ENCODE results near the gene TRIM63.

TRIM63 gene

GRCh38 chr1:26084844-26085243 is 17.4 kb upstream of the TRIM63 start:
- no peak for ATAC-seq
- DNase-seq, result no peak

- ATAC-seq (no peak), DNase-seq (no peak)
Measured at GRCh38 chr1:26084091-26084561, 16.7 kb upstream of the TRIM63 start.

- DNase-seq, result no peak
Measured at GRCh38 chr1:26083208-26083607, 15.8 kb upstream of the TRIM63 start.

DNA sequence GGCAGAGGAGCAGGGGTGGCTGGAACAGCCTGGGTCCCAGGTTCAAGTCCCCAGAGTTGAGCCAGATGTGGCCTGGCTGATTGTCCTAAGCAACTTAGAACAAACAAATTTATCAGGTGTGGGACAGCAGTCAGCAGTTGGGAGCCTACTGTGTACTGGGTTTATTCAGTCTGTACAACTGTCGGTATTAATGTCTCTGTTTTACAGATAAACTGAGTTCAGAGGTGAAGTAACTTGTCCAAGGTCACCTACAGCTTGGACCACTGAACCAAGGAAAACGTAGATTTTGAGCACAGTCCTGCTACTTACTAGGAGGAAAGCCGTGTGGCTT is 14.6 kb upstream of the TRIM63 start:
- no peak for ATAC-seq

More at GRCh38 chr1:26083208-26083607, 15.8 kb upstream of the TRIM63 start:
- no peak for ATAC-seq

GRCh38 chr1:26081267-26082019 is 14.0 kb upstream of the TRIM63 start:
- no peak for ATAC-seq
- DNase-seq, result no peak

More for the DNA sequence above, 14.6 kb upstream of the TRIM63 start:
- DNase-seq, result no peak

DNA sequence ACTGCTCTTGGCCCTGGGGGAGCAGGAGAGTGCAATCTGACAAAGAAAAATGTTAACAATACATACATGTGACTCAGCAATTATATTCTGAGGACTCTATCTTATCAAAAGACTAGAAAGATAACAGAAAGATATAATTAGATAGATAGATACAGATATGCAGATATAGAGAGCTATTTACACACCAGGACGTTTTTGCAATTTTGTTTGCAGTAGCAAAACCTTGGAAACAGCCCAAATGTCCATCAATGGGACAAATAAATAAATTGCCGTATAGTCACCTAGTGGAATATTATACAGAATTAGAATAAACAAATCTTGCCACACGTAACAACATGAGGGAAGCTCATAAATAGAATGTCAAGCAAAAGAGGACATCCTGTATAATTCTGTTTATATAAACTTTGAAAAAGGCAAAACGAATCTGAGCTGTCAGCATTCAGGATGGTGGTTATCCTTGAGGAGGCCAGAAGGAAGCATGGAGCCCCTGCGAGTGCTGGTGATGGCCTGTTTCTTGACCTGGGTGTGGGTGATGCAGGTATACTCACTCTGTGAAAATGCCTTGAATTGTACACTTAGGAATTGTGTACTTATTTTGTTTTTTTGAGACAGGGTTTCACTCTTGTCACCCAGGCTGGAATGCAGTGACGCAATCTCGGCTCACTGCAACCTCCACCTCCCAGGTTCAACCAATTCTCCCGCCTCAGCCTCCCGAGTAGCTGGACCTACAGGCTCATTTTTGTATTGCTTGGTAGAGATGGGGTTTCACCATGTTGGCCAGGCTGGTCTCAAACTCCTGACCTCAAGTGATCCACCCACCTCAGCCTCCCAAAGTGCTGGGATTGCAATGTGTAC is 12.8 kb upstream of the TRIM63 start:
- ATAC-seq, result no peak
- DNase-seq, result no peak

DNA sequence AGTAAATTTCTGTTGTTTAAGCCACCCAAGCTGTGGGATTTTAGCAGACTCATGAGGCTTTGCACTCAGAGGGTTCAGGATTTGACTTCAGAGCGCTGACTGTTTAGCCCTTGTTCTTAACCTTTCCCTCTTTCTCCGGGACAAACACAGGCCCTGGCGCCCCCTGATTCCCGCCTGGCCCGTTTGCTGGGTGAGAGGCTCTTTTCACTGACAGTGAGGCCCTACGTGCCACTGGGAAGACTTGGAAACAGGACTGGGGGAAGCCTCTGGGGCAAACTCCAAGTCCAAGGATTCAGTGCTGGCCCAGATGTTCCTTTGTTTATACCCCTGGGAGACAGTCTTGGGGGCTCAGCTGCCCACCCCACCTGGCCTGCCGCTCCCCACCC is 11.7 kb upstream of the TRIM63 start:
- no peak for DNase-seq
- no peak for ATAC-seq

DNA sequence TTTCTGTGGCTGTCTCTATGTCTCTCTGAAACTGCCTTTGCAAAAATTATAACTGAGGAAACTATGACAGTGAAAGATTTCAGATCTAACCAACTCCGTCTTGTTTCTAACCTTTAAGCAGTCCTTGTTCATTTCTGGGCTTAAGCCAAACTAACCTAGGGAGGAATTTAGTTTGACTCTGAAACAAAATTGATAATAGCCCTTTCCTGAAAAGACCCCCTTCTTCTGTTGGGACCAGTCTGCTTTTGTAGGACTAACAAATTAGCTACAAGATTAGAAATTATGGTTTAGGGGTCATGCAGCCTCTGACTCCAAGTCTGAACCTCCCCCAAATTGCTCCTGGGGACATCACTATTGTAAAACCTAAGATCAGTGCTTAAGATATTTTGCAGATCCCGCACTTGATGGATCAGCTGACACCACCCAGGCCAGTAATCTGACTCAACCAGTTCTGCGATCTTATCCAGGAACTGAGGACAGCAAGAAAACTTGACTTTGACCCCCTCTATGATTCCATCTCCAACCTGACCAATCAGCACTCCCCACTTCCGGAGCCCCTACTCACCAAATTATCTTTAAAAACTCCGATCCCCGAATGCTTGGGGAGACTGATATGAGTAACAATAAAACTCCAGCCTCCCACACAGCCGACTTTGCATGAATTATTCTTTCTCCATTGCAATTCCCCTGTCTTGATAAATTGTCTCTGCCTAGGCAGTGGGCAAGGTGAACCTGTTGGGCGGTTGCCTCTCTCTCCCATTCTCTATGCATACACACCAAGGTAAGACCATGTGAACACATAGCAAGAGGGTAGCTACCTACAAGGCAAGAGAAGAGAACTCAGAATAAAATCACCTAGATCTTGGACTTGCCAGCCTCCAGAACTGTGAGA is 11.1 kb upstream of the TRIM63 start:
- no peak for DNase-seq
- ATAC-seq, result no peak

DNA sequence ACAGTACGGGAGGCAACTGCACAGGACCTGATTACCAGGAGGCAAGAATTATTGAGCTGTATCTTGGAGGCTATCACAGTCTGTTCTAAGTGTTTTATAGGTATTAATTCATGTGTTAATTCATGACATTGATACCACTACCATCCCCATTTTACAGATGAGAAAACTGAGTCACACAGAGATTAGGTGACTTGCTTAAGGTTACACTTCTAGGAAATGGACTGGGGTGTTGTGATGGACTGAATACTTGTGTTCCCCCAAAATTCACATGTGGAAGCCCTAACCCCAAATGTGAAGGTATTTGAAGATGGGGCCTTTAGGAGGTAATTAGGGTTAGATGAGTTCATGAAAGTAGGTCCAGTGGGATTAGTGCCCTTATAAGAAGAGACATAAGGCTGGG is 10.1 kb upstream of the TRIM63 start:
- ATAC-seq (no peak), DNase-seq (no peak)

GRCh38 chr1:26075421-26076144 is 8.2 kb upstream of the TRIM63 start:
- DNase-seq (no peak), ATAC-seq (no peak)

GRCh38 chr1:26072305-26072704 is 4.9 kb upstream of the TRIM63 start:
- ATAC-seq, result no peak
- DNase-seq, result no peak

- DNase-seq (no peak), ATAC-seq (no peak)
Measured at GRCh38 chr1:26070963-26071342, 3.5 kb upstream of the TRIM63 start.

GRCh38 chr1:26070296-26070962 is 3.0 kb upstream of the TRIM63 start:
- DNase-seq, result no peak
- no peak for ATAC-seq

DNA sequence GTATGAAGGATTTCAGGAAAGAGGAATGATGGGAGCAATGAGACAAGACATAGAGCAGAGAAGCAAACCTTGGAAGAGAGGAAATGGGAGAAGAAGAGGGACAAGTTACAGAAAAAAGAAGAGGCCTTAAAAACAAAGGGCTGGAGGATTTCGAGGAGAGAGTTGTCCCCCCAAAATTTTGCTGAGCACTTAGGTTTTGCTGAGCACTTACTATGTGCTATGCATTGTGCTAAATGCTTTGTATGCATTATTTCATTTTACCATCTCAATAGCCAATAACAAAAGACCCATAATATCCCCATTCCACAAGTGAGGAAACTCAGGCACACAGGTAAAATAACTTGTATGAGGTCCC is 2.5 kb upstream of the TRIM63 start:
- no peak for ATAC-seq
- DNase-seq, result no peak

- no peak for DNase-seq
- no peak for ATAC-seq
Measured at GRCh38 chr1:26066857-26067256, 573 bp downstream of the TRIM63 start.

GRCh38 chr1:26066160-26066559 is 1.3 kb downstream of the TRIM63 start:
- ATAC-seq (no peak), DNase-seq (no peak)

GRCh38 chr1:26064553-26064952 is 2.9 kb downstream of the TRIM63 start:
- DNase-seq, result no peak
- no peak for ATAC-seq

DNA sequence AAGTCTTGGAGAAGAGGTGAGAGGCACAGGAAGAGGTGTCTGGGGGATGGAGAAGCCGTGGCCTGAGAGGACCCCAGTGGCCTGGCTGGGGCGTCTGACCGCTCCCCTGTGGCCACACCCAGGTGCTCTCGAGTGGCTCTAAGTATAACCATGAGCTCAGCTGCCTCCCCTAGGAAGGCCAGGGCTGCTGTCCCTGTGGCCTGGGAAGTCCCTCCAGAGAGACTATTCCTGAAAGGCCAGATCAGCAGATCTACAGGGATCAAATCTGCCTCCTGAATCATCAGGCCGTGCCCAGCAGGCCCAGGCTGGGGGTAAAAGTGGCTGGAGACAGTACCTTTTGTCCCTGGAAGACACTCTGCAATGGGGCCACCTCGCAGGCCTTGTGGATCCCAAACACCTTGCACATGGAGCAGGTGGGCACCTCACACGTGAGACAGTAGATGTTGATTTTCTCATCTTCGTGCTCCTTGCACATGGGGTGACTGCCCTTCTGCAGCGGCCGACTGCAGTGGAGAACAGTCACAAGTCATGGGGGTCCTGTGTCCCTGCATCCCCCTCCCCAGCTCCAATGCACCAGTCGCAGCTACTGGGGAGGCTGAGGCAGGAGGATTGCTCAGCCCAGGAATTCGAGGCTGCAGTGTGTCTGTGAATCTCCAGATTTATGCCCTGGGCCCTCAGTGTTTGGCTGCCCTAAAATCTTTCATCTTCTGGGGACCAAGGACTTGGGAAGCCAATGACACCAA is 6.4 kb downstream of the TRIM63 start:
- DNase-seq, result no peak
- ATAC-seq, result no peak

DNA sequence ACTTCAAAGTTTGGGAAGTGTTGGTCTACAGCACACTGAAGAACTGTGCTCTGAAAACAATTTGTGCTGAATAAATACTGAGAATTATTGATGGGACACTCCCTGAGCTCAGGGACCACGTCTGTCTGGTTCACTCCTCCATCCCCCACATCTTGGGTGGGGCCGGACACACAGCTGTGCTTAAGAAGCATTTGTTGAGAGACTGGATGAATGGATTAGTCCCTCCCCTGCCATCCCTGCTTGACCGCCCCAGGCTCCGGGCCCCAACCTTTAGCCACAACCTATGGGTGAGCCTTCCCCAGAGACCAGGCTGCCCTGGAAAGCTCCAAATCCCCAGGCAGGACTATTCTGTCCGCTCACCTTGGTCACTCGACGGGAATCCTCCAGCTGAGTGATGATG is 7.5 kb downstream of the TRIM63 start:
- DNase-seq (no peak), ATAC-seq (no peak)

- DNase-seq, result no peak
- no peak for ATAC-seq
Measured at GRCh38 chr1:26058052-26058595, 9.3 kb downstream of the TRIM63 start.

All from stimulated activated naive CD8-positive, alpha-beta T cell treated with anti-CD3 and anti-CD28 coated beads, Interleukin-15, Interleukin-2, amounts not matched to agents 100 U/mL and 50 U/mL, for 24 hours (primary cell).